SU-DHL-6 (cell line): ENCODE results near the gene DOC2A.

Source experiments
- CTCF ChIP-seq: fragments of 200-600 bp; sonication (generic); IDR thresholded peaks from one replicate; pipeline ENCODE4 v1.5.1; 2017; ENCODE audit warnings: antibody characterized with exemption, mild to moderate bottlenecking, low read length, moderate library complexity; ENCODE audit not compliant: insufficient read depth, poor library complexity, severe bottlenecking
- EZH2phosphoT487 ChIP-seq: fragments of 200-600 bp; sonication (generic), shearing (Covaris generic); conservative IDR thresholded peaks from 2 replicates; pipeline ENCODE4 v1.6.1; 2018; ENCODE audit warnings: mild to moderate bottlenecking, antibody characterized with exemption, low read length, moderate library complexity, mixed read lengths

GRCh38 chr16:29984764-29985147, 26.1 kb downstream of the DOC2A start:
- TF ChIP-seq CTCF (no peak), EZH2phosphoT487 (no peak)
